NCI-H1436 treated with DMSO at 0.1 percent for 48 hours (cell line): ENCODE measurements around the gene C11orf86.
"Not testable (repeated sequence)": the region's sequence is repeated elsewhere in the genome, so short reads cannot be mapped to it uniquely, and the experiment has no call there.

Source experiments
- DNase-seq: peaks from one replicate; lab custom pipeline; 2025; lab: John Stamatoyannopoulos, UW

Gene C11orf86

GRCh38 chr11:66974724-66975404 lies at the start of gene C11orf86:
Gene C11orf86, plus strand, starts transcription at chr11:66975304. Its CDS starts 59 bp downstream, at chr11:66975363.
- no peak for DNase-seq

GRCh38 chr11:66929753-66930152 lies 45.4 kb upstream of the C11orf86 start:
- DNase-seq: no peak

GRCh38 chr11:66932543-66932942 lies 42.6 kb upstream of the C11orf86 start:
- DNase-seq: no peak

- DNase-seq: no peak
Observed at GRCh38 chr11:66933531-66933930, 41.6 kb upstream of the C11orf86 start.

GRCh38 chr11:66934950-66935779 lies 39.9 kb upstream of the C11orf86 start:
- no peak for DNase-seq

GRCh38 chr11:66936311-66936711 lies 38.8 kb upstream of the C11orf86 start:
- no peak for DNase-seq

GRCh38 chr11:66937193-66937733 lies 37.8 kb upstream of the C11orf86 start:
- no peak for DNase-seq

- no peak for DNase-seq
Observed at GRCh38 chr11:66938582-66939135, 36.4 kb upstream of the C11orf86 start.

- DNase-seq: no peak
Observed at GRCh38 chr11:66950112-66950535, 25.0 kb upstream of the C11orf86 start.

- no peak for DNase-seq
Observed at GRCh38 chr11:66951135-66951534, 24.0 kb upstream of the C11orf86 start.

GRCh38 chr11:66951927-66952337 lies 23.2 kb upstream of the C11orf86 start:
- DNase-seq: no peak

- no peak for DNase-seq
Observed at GRCh38 chr11:66953081-66953833, 21.8 kb upstream of the C11orf86 start.

GRCh38 chr11:66956689-66957290 lies 18.3 kb upstream of the C11orf86 start:
- DNase-seq: no peak

- DNase-seq: no peak
Observed at GRCh38 chr11:66957971-66958231, 17.2 kb upstream of the C11orf86 start.

GRCh38 chr11:66958232-66958955 lies 16.7 kb upstream of the C11orf86 start, which contains the start of gene PC:
Gene PC, minus strand, starts transcription at chr11:66958383. Its CDS starts 86,224 bp downstream, at chr11:66872159.
- peak; percentile 95 for DNase-seq

GRCh38 chr11:66958956-66959274 lies 16.2 kb upstream of the C11orf86 start:
- no peak for DNase-seq

- DNase-seq: not testable (repeated sequence)
Observed at GRCh38 chr11:66961691-66962213, 13.4 kb upstream of the C11orf86 start.

GRCh38 chr11:66962247-66962646 lies 12.9 kb upstream of the C11orf86 start:
- DNase-seq: no peak

GRCh38 chr11:66962801-66963200 lies 12.3 kb upstream of the C11orf86 start:
- no peak for DNase-seq

- DNase-seq: no peak
Observed at GRCh38 chr11:66964495-66964894, 10.6 kb upstream of the C11orf86 start.

GRCh38 chr11:66966351-66966750 lies 8.8 kb upstream of the C11orf86 start:
- DNase-seq: no peak
